SK-N-SH (cell line): ENCODE measurements around the gene CCDC197. TPM values are rescaled to one million over a fixed set of nuclear protein-coding genes. Genes with fewer than 3 reads are reported as not detected.

Source experiments
- CTCF ChIA-PET: fragments of 300-600, 350-600 bp; formaldehyde crosslinking; extraction: SDS; loops from one replicate; lab custom pipeline; 2021; lab: Yijun Ruan, JAX
- POLR2A ChIA-PET: fragments of 350-600 bp; sonication (Branson Sonifier 250); formaldehyde crosslinking; extraction: SDS; loops from one replicate; lab custom pipeline; 2020; ENCODE audit warnings: antibody characterized with exemption, inconsistent platforms; lab: Yijun Ruan, JAX
- DNase-seq: peaks from one replicate; pipeline ENCODE4 v3.0.0; 2012
- H2AFZ ChIP-seq: fragments of 200-600 bp; sonication (generic); 2 replicates; pipeline ENCODE4 v1.8.1; 2016; ENCODE audit warnings: antibody characterized with exemption, mild to moderate bottlenecking, low read depth
- H3F3A ChIP-seq: fragments of 200-600 bp; sonication (generic); replicated peaks from 2 replicates; pipeline ENCODE3; 2016; ENCODE audit warnings: antibody characterized with exemption, mild to moderate bottlenecking; ENCODE audit not compliant: insufficient read depth
- H3K27ac ChIP-seq, 2 experiments: fragments of 200-500 bp in 1 of 2; fragments of 200-600 bp in 1 of 2; sonication (Bioruptor generic) in 1 of 2; sonication (generic), shearing (Covaris generic) in 1 of 2; 2 replicates each; pipeline versions ENCODE4 v1.5.1 to v1.6.1; 2014 to 2016; ENCODE audit warnings: low read depth in 2 of 2, inconsistent platforms in 1 of 2, low read length in 1 of 2, mild to moderate bottlenecking in 1 of 2, mixed read lengths in 1 of 2
- H3K27me3 ChIP-seq: fragments of 200-600 bp; sonication (generic), shearing (Covaris generic); 2 replicates; pipeline ENCODE4 v1.6.1; 2016; ENCODE audit warnings: mixed run types; ENCODE audit not compliant: insufficient read depth
- H3K36me3 ChIP-seq, 2 experiments: fragments of 200-500 bp in 1 of 2; fragments of 200-600 bp in 1 of 2; sonication (Bioruptor generic) in 1 of 2; sonication (generic) in 1 of 2; replicated peaks in 1 of 2; 2 replicates each; pipeline versions ENCODE3 to v1.5.1; 2014 to 2016; ENCODE audit warnings: low read length in 1 of 2, mild to moderate bottlenecking in 1 of 2; ENCODE audit not compliant: insufficient read depth in 2 of 2, control insufficient read depth in 1 of 2
- H3K4me1 ChIP-seq, 2 experiments: fragments of 200-500 bp in 1 of 2; fragments of 200-600 bp in 1 of 2; sonication (Bioruptor generic) in 1 of 2; sonication (generic), shearing (Covaris generic) in 1 of 2; 2 replicates each; pipeline versions ENCODE4 v1.5.1 to v1.6.1; 2014 to 2016; ENCODE audit warnings: low read depth in 1 of 2, low read length in 1 of 2, mixed run types in 1 of 2; ENCODE audit not compliant: insufficient read depth in 2 of 2, control insufficient read depth in 1 of 2
- H3K4me2 ChIP-seq: fragments of 200-600 bp; sonication (generic), shearing (Covaris generic); 2 replicates; pipeline ENCODE4 v1.6.1; 2017; ENCODE audit warnings: mixed run types
- H3K4me3 ChIP-seq, 2 experiments: fragments of 200-500 bp in 1 of 2; fragments of 200-600 bp in 1 of 2; sonication (Bioruptor generic) in 1 of 2; sonication (generic), shearing (Covaris generic) in 1 of 2; 2 replicates each; pipeline versions ENCODE4 v1.5.1 to v1.8.1; 2014 to 2016; ENCODE audit warnings: low read depth in 2 of 2, inconsistent platforms in 1 of 2, low read length in 1 of 2, mild to moderate bottlenecking in 1 of 2, mixed read lengths in 1 of 2, moderate library complexity in 1 of 2
- H3K79me2 ChIP-seq: fragments of 200-600 bp; sonication (generic); 2 replicates; pipeline ENCODE4 v1.8.1; 2017; ENCODE audit warnings: mild to moderate bottlenecking; ENCODE audit not compliant: insufficient read depth
- H3K9ac ChIP-seq: fragments of 200-600 bp; sonication (generic); 2 replicates; pipeline ENCODE4 v1.6.1; 2017; ENCODE audit warnings: mixed run types
- H3K9me2 ChIP-seq: fragments of 200-600 bp; sonication (generic); 2 replicates; pipeline ENCODE4 v1.6.1; 2017; ENCODE audit warnings: mixed run types
- H3K9me3 ChIP-seq: fragments of 200-600 bp; sonication (generic); 2 replicates; pipeline ENCODE4 v1.6.1; 2017; ENCODE audit warnings: mixed run types, mild to moderate bottlenecking, moderate library complexity
- H4K20me1 ChIP-seq: fragments of 200-600 bp; sonication (generic); 2 replicates; pipeline ENCODE4 v1.6.1; 2017; ENCODE audit warnings: mild to moderate bottlenecking, mixed run types; ENCODE audit not compliant: insufficient read depth
- CHD2 ChIP-seq: fragments of 150-350 bp; IDR thresholded peaks from 2 replicates; pipeline ENCODE4 v1.6.1; 2018; ENCODE audit warnings: low read length; ENCODE audit not compliant: partially characterized antibody
- CTCF ChIP-seq: fragments of 200-600 bp; sonication (generic); IDR thresholded peaks from 2 replicates; pipeline ENCODE4 v1.6.1; 2017; ENCODE audit warnings: antibody characterized with exemption, mild to moderate bottlenecking, moderate library complexity
- EP300 ChIP-seq, 2 experiments: IDR thresholded peaks; 2 replicates each; pipeline versions ENCODE4 v1.4.0 to v1.6.1; 2012; ENCODE audit warnings: borderline replicate concordance in 1 of 2, low read depth in 1 of 2, low read length in 1 of 2
- FOXM1 ChIP-seq: IDR thresholded peaks from 2 replicates; pipeline ENCODE4 v1.4.0; 2012; ENCODE audit warnings: low read depth, mild to moderate bottlenecking
- IRF3 ChIP-seq: fragments of 150-350 bp; IDR thresholded peaks from 2 replicates; pipeline ENCODE4 v1.6.1; 2016; ENCODE audit warnings: mild to moderate bottlenecking, low read depth, low read length
- MAX ChIP-seq: IDR thresholded peaks from 2 replicates; pipeline ENCODE4 v1.4.0; 2012; ENCODE audit warnings: low read depth
- MXI1 ChIP-seq: IDR thresholded peaks from 2 replicates; pipeline ENCODE4 v1.6.1; 2012; ENCODE audit warnings: mild to moderate bottlenecking, low read depth, low read length, improper control_type of control experiment
- NRF1 ChIP-seq: IDR thresholded peaks from 2 replicates; pipeline ENCODE4 v1.6.1; 2012; ENCODE audit warnings: low read depth, mild to moderate bottlenecking, low read length
- RAD21 ChIP-seq: IDR thresholded peaks from 2 replicates; pipeline ENCODE4 v1.6.1; 2012; ENCODE audit warnings: mild to moderate bottlenecking, low read length
- REST ChIP-seq: IDR thresholded peaks from 2 replicates; pipeline ENCODE4 v1.6.1; 2012; ENCODE audit warnings: mild to moderate bottlenecking, low read depth, low read length, moderate library complexity
- RFX5 ChIP-seq: IDR thresholded peaks from 2 replicates; pipeline ENCODE4 v1.6.1; 2012; ENCODE audit warnings: mild to moderate bottlenecking, improper control_type of control experiment, low read length
- SIN3A ChIP-seq: IDR thresholded peaks from 2 replicates; pipeline ENCODE4 v1.6.1; 2012; ENCODE audit warnings: low read depth, mild to moderate bottlenecking, low read length, moderate library complexity, borderline replicate concordance
- SMC3 ChIP-seq: IDR thresholded peaks from 2 replicates; pipeline ENCODE4 v1.6.1; 2012; ENCODE audit warnings: low read depth, low read length, improper control_type of control experiment
- TEAD4 ChIP-seq: IDR thresholded peaks from 2 replicates; pipeline ENCODE4 v1.4.0; 2012; ENCODE audit warnings: mild to moderate bottlenecking, borderline replicate concordance; ENCODE audit not compliant: insufficient read depth
- whole genome bisulfite sequencing: methylation state at CpG from one replicate; pipeline ENCODE4 v1.1.6; 2017; ENCODE audit warnings: low lambda C conversion rate; 5-methylcytosine and 5-hydroxymethylcytosine counted together
- polyA plus RNA-seq, 3 experiments: library from polyadenylated mRNA; depleted of rRNA; stranded (reverse); fragments of >200 nt; gene quantifications; 2 replicates each; pipeline ENCODE4 v1.2.3, GENCODE V29; 2012

Gene CCDC197
- polyA plus RNA-seq, 1 of the 3 experiments (the other 2 are of a cell fraction): not detected

- POLR2A ChIA-PET: no interaction called here
- peaks cover 0 to 5% of the 10 kb centered on the region in 2 experiments; a peak in 2 of 4 replicates for H3K4me1 ChIP-seq
Observed at GRCh38 chr14:93967637-93968250, 29.4 kb upstream of the CCDC197 start.

More at GRCh38 chr14:93967637-93968250, 29.4 kb upstream of the CCDC197 start:
- Histone ChIP-seq H3K4me2 (no peak overlapping the region), H3K27me3 (no peaks in the 10 kb centered on the region), H3K27ac (no peak overlapping the region), H2AFZ (no peak overlapping the region), H3K9ac (no peak overlapping the region), H4K20me1 (no peaks in the 10 kb centered on the region), H3K9me2 (no peaks in the 10 kb centered on the region), H3K79me2 (no peaks in the 10 kb centered on the region), H3K4me3 (no peak overlapping the region), H3F3A (peaks cover 18% of the 10 kb centered on the region), H3K36me3 (no peaks in the 10 kb centered on the region), H3K9me3 (no peaks in the 10 kb centered on the region)
- no peak for DNase-seq
- WGBS: 78% methylated on average over 8 of the region's 10 CpGs
- no peak for TF ChIP-seq SMC3
- no peak for TF ChIP-seq CTCF
- TF ChIP-seq SIN3A: no peak
- TF ChIP-seq EP300 (IDR thresholded peaks at IDR 0.05; ENCODE audit: borderline replicate concordance in 1 of 2, low read depth in 1 of 2, low read length in 1 of 2): no peak
- no peak for TF ChIP-seq IRF3
- no peak for TF ChIP-seq TEAD4
- TF ChIP-seq MXI1: no peak
- TF ChIP-seq CHD2: no peak
- TF ChIP-seq MAX: no peak
- TF ChIP-seq NRF1: no peak
- no peak for TF ChIP-seq RAD21
- TF ChIP-seq REST: no peak
- no peak for TF ChIP-seq RFX5
- TF ChIP-seq FOXM1: no peak
- CTCF ChIA-PET: interaction anchor here (0.8 to 4.6 kb wide), 6 partner anchors 15 to 564 kb away, joined by 3 to 31 read pairs (median 4); no protein-coding TSS in a partner anchor
